ENCODE measurements around the gene PEMT.

PEMT gene

DNA sequence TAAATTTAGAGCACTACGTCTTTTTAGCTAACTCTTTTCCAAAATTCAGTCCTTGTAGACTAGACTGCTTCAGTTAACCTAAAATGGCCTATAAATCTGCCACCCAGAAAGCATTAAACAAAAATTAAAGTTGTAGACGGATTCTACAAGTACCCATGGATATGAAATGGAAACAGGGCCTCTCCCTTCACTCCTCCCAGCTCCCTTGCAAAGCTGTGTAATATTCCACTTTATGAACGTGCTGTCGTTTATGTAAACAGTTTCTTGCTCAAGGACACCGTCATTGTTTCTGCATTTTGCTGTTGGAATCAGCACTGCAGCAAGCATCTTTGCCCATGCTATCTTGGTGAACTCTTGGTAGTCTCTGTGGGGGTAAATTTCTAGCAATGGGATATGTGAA, 109.6 kb downstream of the PEMT start:
- Histone ChIP-seq H3K4me3 (ENCODE audit: low read length) (no peak overlapping the region), H3K4me1 (ENCODE audit: control insufficient read depth, insufficient read depth, low read length) (peaks cover 24% of the 10 kb centered on the region), H3K9ac (ENCODE audit: low read length) (no peak overlapping the region), H3K9me3 (ENCODE audit: control insufficient read depth, low read length) (no peaks in the 10 kb centered on the region), H3K27me3 (replicated peaks; ENCODE audit: control insufficient read depth, insufficient read depth, low read length) (no peaks in the 10 kb centered on the region), H3K36me3 (ENCODE audit: control insufficient read depth, insufficient read depth, low read length, severe bottlenecking) (peaks cover 9% of the 10 kb centered on the region)
- DNase-seq (ENCODE audit: low read depth) = no peak

DNA sequence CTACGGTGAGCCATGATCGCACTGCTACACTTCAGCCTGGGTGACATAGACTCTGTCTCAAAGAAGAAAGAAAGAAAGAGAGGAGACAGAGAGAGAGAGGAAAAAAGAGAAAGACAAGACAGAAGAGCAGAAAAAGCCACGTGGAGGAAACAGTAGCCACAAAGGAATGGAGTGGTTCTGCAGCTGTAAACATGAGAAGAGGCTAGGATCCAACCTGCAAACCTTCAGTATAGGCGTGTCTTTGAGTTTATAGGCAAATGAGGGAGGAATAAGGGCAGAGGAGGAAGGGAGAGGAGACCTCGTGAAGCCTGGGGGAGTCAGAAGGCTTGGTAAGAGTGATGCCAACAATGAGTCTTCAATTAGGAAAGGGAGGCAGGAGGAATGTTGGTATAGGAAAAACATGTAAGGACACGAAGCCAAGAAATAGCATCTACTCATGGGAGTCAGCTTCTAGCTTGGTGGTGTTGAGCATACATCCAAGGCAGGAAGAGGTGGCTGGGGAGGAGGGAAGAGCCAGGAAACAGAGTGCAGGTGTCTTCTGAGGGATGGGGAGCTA, 110.8 kb downstream of the PEMT start:
- Histone ChIP-seq H3K9ac (ENCODE audit: low read length) (no peak overlapping the region), H3K4me3 (ENCODE audit: low read length) (no peak overlapping the region), H3K9me3 (ENCODE audit: control insufficient read depth, low read length) (no peaks in the 10 kb centered on the region), H3K27me3 (replicated peaks; ENCODE audit: control insufficient read depth, insufficient read depth, low read length) (no peaks in the 10 kb centered on the region), H3K36me3 (ENCODE audit: control insufficient read depth, insufficient read depth, low read length, severe bottlenecking) (peaks cover 9% of the 10 kb centered on the region), H3K4me1 (ENCODE audit: control insufficient read depth, insufficient read depth, low read length) (peaks cover 24% of the 10 kb centered on the region)
- no peak for DNase-seq (ENCODE audit: low read depth)

DNA sequence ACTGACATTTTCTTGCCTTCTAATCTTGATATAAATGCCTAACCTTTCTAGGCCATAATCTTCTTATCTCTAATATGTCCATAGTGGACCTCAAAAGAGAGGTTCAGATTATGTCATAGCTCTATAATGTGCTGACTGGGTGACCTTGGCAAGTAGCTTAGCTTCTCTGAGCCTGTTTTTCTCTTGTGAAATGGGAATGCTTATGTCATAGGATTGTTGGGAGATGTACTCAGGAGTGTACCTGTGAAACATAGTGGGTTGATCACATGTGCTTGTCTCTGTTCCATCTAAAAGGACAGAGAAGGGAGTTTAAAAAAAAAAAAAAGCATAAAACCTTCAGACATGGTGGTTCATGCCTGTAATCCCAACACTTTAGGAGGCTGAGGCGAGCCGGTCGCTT, 112.3 kb downstream of the PEMT start:
- no peak overlapping the region for H3K4me3 ChIP-seq (ENCODE audit: low read length)
- no peak overlapping the region for H3K9ac ChIP-seq (ENCODE audit: low read length)
- no peaks in the 10 kb centered on the region for H3K27me3 ChIP-seq (replicated peaks; ENCODE audit: control insufficient read depth, insufficient read depth, low read length)
- H3K36me3 ChIP-seq (ENCODE audit: control insufficient read depth, insufficient read depth, low read length, severe bottlenecking) = peaks cover 4% of the 10 kb centered on the region
- no peaks in the 10 kb centered on the region for H3K9me3 ChIP-seq (ENCODE audit: control insufficient read depth, low read length)
- peaks cover 38% of the 10 kb centered on the region for H3K4me1 ChIP-seq (ENCODE audit: control insufficient read depth, insufficient read depth, low read length)
- no peak for DNase-seq (ENCODE audit: low read depth)

DNA sequence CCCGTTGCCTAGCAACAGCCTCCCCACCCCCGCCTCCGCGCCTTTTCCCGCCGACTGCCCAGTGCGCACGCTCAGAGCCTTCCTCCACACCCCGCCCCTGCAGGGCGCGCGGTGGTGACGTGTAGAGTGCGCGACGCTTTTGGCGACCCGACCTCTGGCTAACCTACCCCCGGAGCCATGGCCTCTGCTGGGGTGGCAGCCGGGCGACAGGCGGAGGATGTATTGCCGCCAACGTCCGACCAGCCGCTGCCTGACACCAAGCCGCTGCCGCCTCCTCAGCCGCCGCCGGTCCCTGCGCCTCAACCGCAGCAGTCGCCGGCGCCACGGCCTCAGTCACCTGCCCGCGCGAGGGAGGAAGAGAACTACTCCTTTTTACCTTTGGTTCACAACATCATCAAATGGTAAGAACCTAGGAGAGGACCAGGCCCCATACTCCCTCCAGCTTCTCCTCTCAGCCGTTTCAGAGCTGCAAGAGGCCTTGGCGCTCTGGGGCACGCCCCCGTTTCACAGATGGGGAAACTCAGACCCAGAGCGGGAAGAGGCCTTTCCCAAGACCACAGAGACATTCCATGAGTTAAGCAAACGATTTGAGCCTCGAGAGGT, 114.5 kb downstream of the PEMT start, which contains the start of gene MED9:
Gene MED9, plus strand, starts transcription at position 136 of the 603 bp plus-strand sequence. Its CDS starts 42 bp downstream, at position 178.
- DNase-seq (ENCODE audit: low read depth) = peak; percentile 96
- Histone ChIP-seq H3K4me3 (ENCODE audit: low read length) (peak within 1 kb of the TSS; percentile 93), H3K9ac (ENCODE audit: low read length) (peak within 1 kb of the TSS; percentile 98), H3K36me3 (ENCODE audit: control insufficient read depth, insufficient read depth, low read length, severe bottlenecking) (peaks cover 3% of the 10 kb centered on the region), H3K27me3 (replicated peaks; ENCODE audit: control insufficient read depth, insufficient read depth, low read length) (no peaks in the 10 kb centered on the region), H3K4me1 (ENCODE audit: control insufficient read depth, insufficient read depth, low read length) (peaks cover 44% of the 10 kb centered on the region), H3K9me3 (ENCODE audit: control insufficient read depth, low read length) (no peaks in the 10 kb centered on the region)

DNA sequence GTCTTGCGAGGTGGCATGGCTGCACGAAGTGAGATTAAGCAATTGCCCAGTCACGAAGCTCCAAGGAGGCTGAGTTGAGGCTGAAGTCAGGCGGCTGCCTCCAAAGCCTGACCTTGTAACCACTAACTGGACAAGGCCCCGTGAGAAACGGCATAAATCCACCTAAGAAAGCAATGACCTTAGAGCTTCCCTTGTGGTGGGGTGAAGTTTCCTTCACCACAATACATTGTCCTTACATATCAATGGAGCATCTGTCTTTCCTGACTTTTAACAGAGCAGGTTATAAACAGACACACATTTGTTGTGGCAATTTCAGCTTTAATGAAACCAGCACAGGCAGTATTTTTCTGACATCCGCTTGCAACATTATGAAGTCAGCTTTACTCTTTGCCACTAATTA, 117.2 kb downstream of the PEMT start:
- Histone ChIP-seq H3K4me1 (ENCODE audit: control insufficient read depth, insufficient read depth, low read length) (peaks cover 40% of the 10 kb centered on the region), H3K36me3 (ENCODE audit: control insufficient read depth, insufficient read depth, low read length, severe bottlenecking) (no peaks in the 10 kb centered on the region), H3K9ac (ENCODE audit: low read length) (peak overlapping the region; percentile 56), H3K4me3 (ENCODE audit: low read length) (no peak overlapping the region), H3K9me3 (ENCODE audit: control insufficient read depth, low read length) (no peaks in the 10 kb centered on the region), H3K27me3 (replicated peaks; ENCODE audit: control insufficient read depth, insufficient read depth, low read length) (peaks cover 5% of the 10 kb centered on the region)
- DNase-seq (ENCODE audit: low read depth) = no peak

DNA sequence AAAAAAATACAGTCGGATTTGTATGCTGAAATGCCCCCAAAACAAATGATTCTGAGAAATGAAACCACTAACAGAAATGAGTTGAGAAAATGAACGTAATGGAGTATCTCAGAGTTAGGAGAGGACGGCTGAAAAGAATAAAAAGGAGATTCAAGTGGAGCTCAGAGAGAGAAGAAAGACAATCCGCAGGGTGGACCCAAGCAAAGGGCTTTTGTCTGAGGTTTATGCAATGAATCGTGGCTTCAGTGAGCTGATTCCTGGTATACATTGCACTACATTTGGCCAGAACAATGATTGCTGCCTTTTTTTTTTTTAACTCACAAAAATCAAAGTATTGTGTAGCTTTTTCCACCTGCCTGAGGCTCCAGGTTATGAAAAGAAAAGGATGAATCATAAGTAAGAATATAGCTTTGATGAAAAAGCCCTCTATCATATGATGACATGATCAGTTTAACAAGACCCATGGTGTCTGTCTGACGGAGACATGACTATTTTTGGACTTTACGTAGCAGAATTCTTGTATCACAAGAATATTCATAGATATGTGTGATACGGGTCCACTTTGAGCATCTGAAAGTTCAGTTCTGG, 119.1 kb downstream of the PEMT start:
- no peak overlapping the region for H3K4me3 ChIP-seq (ENCODE audit: low read length)
- peak overlapping the region; percentile 50 for H3K9ac ChIP-seq (ENCODE audit: low read length)
- peaks cover 5% of the 10 kb centered on the region for H3K27me3 ChIP-seq (replicated peaks; ENCODE audit: control insufficient read depth, insufficient read depth, low read length)
- H3K36me3 ChIP-seq (ENCODE audit: control insufficient read depth, insufficient read depth, low read length, severe bottlenecking) = no peaks in the 10 kb centered on the region
- H3K4me1 ChIP-seq (ENCODE audit: control insufficient read depth, insufficient read depth, low read length) = peaks cover 35% of the 10 kb centered on the region
- no peaks in the 10 kb centered on the region for H3K9me3 ChIP-seq (ENCODE audit: control insufficient read depth, low read length)
- DNase-seq (ENCODE audit: low read depth) = peak; percentile 7

DNA sequence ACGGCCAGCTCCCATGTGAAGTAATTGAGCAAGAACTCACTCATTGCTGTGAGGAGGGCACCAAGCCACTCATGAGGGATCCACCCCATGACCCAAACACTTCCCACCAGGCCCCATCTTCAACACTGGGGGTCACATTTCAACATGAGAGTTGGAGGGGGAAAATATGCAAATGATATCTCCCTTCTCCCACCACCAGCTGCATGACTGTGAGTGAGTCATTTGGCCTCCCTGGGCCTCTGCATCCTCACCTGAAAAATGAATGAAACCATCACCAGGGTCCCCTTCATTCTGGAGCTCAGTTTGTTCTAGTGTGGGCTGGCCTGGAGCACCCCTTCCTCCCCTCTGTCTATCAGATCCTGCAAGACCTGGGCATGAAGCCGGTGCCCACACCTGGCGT, 121.5 kb downstream of the PEMT start:
- no peaks in the 10 kb centered on the region for H3K36me3 ChIP-seq (ENCODE audit: control insufficient read depth, insufficient read depth, low read length, severe bottlenecking)
- peaks cover 6% of the 10 kb centered on the region for H3K27me3 ChIP-seq (replicated peaks; ENCODE audit: control insufficient read depth, insufficient read depth, low read length)
- H3K4me3 ChIP-seq (ENCODE audit: low read length) = no peak overlapping the region
- H3K4me1 ChIP-seq (ENCODE audit: control insufficient read depth, insufficient read depth, low read length) = peaks cover 27% of the 10 kb centered on the region
- no peak overlapping the region for H3K9ac ChIP-seq (ENCODE audit: low read length)
- H3K9me3 ChIP-seq (ENCODE audit: control insufficient read depth, low read length) = no peaks in the 10 kb centered on the region
- DNase-seq (ENCODE audit: low read depth) = no peak

DNA sequence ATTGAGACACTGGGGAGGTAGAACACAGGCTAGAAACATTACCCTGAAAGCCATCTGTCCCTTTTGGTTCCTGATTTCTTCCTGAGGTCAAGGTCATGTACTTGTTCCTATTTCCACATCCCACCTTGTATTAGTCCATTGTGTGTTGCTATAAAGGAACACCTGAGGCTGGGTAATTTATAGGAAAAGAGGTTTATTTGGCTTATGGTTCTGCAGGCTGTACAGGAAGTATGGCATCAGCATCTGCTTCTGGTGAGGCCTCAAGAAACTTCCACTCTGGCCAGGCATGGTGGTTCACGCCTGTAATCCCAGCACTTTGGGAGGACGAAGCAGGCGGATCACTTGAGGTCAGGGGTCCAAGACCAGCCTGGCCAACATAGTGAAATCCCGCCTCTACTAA, 122.2 kb downstream of the PEMT start:
- H3K4me3 ChIP-seq (ENCODE audit: low read length) = no peak overlapping the region
- no peak for DNase-seq (ENCODE audit: low read depth)
- H3K27me3 ChIP-seq (replicated peaks; ENCODE audit: control insufficient read depth, insufficient read depth, low read length) = peaks cover 13% of the 10 kb centered on the region
- no peak overlapping the region for H3K9ac ChIP-seq (ENCODE audit: low read length)
- H3K4me1 ChIP-seq (ENCODE audit: control insufficient read depth, insufficient read depth, low read length) = peaks cover 20% of the 10 kb centered on the region
- no peaks in the 10 kb centered on the region for H3K36me3 ChIP-seq (ENCODE audit: control insufficient read depth, insufficient read depth, low read length, severe bottlenecking)
- H3K9me3 ChIP-seq (ENCODE audit: control insufficient read depth, low read length) = no peaks in the 10 kb centered on the region

DNA sequence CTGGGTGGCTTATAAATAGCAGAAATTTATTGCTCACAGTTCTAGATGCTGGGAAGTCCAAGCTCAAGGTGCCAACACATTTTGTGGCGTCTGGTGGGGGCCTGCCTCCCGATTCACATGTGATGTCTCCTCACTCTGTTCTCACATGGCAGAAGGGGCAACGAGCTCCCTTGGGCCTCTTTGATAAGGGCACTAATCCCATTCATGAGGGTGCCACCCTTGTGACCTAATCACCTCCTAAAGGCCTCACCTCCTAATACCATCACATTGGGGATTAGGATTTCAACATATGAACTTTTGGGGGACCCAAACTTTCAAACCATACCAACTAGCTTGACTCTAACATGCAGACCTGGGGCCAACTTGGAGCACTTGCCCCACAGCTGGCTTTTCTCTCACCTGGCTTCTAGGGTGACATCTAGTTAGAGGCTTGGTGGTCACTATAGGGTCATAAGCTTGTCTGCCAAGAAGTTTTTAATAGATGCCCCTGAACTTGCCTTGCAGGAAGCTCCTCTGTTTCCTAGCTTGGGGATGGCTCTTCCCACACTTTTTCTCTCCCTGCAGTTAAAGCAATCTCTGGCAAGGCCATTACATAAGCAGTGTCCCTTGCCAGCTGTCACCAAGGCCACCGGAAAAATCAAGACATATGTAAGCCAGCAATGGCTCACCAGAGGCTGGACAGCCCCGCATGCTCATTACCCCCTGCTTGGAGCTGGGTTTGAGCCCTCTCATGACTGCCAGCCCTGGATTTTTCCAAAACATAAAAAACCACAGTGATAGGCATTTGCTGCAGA, 123.1 kb downstream of the PEMT start:
- no peaks in the 10 kb centered on the region for H3K36me3 ChIP-seq (ENCODE audit: control insufficient read depth, insufficient read depth, low read length, severe bottlenecking)
- H3K9ac ChIP-seq (ENCODE audit: low read length) = no peak overlapping the region
- H3K4me3 ChIP-seq (ENCODE audit: low read length) = no peak overlapping the region
- H3K4me1 ChIP-seq (ENCODE audit: control insufficient read depth, insufficient read depth, low read length) = peaks cover 19% of the 10 kb centered on the region
- DNase-seq (ENCODE audit: low read depth) = no peak
- no peaks in the 10 kb centered on the region for H3K9me3 ChIP-seq (ENCODE audit: control insufficient read depth, low read length)
- peaks cover 18% of the 10 kb centered on the region for H3K27me3 ChIP-seq (replicated peaks; ENCODE audit: control insufficient read depth, insufficient read depth, low read length)

DNA sequence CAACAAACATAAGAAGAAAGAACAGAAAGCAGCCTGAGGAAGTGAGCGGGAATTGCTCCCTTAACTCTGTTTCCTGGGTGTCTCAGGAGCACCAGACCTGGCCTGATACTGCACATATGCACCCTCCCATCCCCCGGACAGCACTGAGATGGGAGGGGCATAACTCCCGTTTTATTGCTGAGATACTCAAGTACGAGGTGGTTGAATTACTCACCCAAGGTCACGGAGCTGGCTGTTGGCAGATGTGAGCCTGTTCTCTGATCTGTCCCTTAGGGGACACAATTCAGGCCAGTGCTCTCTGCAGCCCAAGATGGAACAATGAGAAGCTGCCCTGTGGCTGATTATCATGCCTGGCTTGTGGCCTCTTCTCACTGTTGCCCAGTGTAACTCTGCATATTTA, 123.8 kb downstream of the PEMT start:
- peaks cover 18% of the 10 kb centered on the region for H3K27me3 ChIP-seq (replicated peaks; ENCODE audit: control insufficient read depth, insufficient read depth, low read length)
- H3K9me3 ChIP-seq (ENCODE audit: control insufficient read depth, low read length) = no peaks in the 10 kb centered on the region
- H3K36me3 ChIP-seq (ENCODE audit: control insufficient read depth, insufficient read depth, low read length, severe bottlenecking) = no peaks in the 10 kb centered on the region
- peaks cover 18% of the 10 kb centered on the region for H3K4me1 ChIP-seq (ENCODE audit: control insufficient read depth, insufficient read depth, low read length)
- no peak overlapping the region for H3K9ac ChIP-seq (ENCODE audit: low read length)
- no peak for DNase-seq (ENCODE audit: low read depth)
- H3K4me3 ChIP-seq (ENCODE audit: low read length) = no peak overlapping the region

DNA sequence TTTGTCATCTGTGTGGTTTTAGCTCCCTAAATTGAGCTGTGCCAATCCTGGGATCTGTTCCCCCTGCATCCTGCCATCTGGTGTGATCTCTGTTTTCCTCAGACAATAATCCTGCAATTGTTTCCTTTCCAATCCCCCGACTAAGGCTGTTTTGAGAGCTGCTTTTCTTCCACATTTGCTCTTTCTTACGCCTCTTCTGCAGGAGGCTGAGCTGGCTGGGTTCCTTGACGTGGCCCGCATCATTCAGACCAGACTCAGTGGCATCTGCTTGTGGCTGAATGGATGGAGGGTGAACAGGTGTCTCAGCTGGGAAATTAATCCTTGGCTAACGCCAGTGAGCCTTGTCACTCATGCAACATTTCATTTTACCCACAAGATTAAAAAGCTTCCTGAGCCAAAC, 124.5 kb downstream of the PEMT start:
- peaks cover 19% of the 10 kb centered on the region for H3K27me3 ChIP-seq (replicated peaks; ENCODE audit: control insufficient read depth, insufficient read depth, low read length)
- H3K4me3 ChIP-seq (ENCODE audit: low read length) = no peak overlapping the region
- no peak for DNase-seq (ENCODE audit: low read depth)
- no peaks in the 10 kb centered on the region for H3K9me3 ChIP-seq (ENCODE audit: control insufficient read depth, low read length)
- H3K36me3 ChIP-seq (ENCODE audit: control insufficient read depth, insufficient read depth, low read length, severe bottlenecking) = no peaks in the 10 kb centered on the region
- H3K9ac ChIP-seq (ENCODE audit: low read length) = no peak overlapping the region
- peaks cover 13% of the 10 kb centered on the region for H3K4me1 ChIP-seq (ENCODE audit: control insufficient read depth, insufficient read depth, low read length)
